Measurements from ENCODE around the gene GRK1.

The GRK1 gene

DNA sequence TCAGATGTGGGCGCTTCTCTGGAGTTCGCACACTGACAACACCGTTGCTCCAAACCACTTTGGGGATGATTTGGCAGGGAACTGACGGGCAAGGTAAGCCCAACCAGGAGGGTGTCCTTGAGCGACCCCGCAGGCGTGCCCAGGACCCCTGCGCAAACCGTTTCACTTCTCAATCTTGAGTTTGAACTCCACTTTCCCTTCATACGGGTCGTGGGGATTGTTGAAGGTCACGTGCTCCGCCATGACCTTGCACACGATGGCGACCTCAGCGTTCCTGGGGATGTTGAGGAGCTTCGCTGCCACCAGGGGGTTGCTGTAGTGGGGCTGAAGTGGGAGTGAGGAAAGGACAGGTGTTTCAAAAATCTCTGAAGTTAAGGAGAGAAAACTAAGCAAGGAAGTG, 17.8 kb upstream of the GRK1 start:
- TF ChIP-seq, protein P1, sequence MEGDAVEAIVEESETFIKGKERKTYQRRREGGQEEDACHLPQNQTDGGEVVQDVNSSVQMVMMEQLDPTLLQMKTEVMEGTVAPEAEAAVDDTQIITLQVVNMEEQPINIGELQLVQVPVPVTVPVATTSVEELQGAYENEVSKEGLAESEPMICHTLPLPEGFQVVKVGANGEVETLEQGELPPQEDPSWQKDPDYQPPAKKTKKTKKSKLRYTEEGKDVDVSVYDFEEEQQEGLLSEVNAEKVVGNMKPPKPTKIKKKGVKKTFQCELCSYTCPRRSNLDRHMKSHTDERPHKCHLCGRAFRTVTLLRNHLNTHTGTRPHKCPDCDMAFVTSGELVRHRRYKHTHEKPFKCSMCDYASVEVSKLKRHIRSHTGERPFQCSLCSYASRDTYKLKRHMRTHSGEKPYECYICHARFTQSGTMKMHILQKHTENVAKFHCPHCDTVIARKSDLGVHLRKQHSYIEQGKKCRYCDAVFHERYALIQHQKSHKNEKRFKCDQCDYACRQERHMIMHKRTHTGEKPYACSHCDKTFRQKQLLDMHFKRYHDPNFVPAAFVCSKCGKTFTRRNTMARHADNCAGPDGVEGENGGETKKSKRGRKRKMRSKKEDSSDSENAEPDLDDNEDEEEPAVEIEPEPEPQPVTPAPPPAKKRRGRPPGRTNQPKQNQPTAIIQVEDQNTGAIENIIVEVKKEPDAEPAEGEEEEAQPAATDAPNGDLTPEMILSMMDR (IDR thresholded peaks at IDR 0.05; ENCODE audit: low read depth, low read length, missing control alignments) = no peak
- no peak for DNase-seq (ENCODE audit: extremely low read depth, low read depth)

DNA sequence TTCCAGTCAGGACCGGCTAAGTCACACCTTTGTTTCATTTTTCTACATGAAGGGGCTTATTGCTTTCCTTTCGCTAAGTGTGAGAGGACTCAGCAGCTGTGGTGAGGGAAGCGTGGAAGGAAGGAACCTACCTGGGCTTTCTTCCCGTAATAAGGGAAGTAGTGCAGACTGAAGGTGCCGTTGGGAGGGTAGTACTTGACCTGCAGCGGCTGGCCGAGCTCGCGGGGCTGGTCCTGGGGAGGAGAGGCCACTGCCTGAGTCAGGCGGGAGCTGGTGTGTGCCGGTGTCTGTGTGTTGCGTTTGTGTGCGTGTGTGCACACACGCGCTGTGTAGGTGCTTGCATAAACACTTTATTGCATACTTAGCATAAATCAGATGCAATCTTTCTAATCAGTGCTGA, 16.7 kb upstream of the GRK1 start:
- no peak for DNase-seq (ENCODE audit: extremely low read depth, low read depth)

More for the DNA sequence above, 17.8 kb upstream of the GRK1 start:
- no peak overlapping the region for H3K4me3 ChIP-seq (replicated peaks; ENCODE audit: low read depth, low read length)

DNA sequence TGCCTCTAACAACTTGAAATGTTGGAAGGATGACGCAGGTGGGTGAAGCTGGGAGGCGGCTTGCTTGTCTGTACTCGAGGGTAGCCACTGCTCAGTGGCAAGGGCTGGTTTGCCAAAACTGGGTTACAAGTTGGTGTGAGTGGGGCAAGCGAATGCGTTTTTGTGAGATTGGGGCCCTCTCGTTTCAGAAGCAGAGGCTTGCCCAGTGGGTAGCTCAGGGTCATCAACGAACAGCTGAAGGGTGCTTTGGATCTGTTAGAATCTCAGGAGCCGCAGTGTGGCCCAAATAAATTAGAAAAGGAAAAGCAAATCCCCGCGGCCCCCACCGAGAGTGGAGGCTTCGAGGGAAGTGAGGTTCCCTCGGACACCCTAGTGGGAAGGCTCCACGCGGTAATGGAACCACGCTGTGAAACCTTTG, 16.3 kb upstream of the GRK1 start:
- TF ChIP-seq, protein P1 (IDR thresholded peaks at IDR 0.05; ENCODE audit: low read depth, low read length, missing control alignments) = no peak
- no peak for DNase-seq (ENCODE audit: extremely low read depth, low read depth)

More for the DNA sequence above, 16.7 kb upstream of the GRK1 start:
- H3K4me3 ChIP-seq (replicated peaks; ENCODE audit: low read depth, low read length) = no peak overlapping the region
- TF ChIP-seq, protein P1 (IDR thresholded peaks at IDR 0.05; ENCODE audit: low read depth, low read length, missing control alignments) = no peak

DNA sequence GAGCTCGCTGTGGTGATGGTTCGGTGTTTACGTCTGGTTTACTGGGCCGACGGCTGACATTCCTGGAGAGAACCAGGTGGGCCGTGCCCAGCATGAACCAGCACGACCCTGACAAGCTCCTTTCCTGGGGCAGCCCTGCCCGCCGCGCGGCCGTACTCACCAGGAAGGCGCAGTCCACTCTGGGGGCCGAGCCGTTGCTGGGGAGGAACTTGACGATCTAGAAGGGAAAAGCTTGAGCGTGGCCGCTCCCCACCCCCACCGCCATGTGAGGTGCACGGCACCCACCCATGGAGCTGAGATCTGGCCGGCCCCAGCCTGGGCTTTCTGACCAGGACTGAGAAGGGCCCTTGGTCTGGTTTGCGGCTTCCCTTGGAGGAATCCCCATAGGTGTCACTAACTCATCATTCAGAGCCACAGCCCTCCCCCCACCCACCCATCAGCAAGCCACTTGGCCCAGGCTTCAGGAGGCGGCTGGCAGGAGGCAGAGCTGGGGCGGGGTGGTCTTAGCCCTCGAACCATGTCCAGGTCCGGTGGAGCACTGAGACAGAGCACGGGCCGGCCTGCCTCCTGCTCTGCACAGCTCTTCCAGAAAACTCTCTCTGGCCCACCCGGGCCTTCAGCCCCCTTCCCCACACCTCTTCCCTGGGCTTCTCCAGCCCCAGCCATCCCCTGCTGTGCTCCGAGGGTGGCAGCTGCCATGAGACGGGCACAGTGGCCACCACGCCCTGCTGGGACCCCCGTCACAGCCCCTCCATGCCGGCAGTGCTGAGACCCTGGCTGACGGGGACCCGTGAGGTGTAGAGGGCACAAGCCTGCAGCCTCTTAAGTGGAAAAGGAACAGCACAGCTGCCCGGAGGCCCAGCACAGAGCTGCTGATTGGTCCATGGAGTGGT, 15.3 kb upstream of the GRK1 start:
- TF ChIP-seq, protein P1 (IDR thresholded peaks at IDR 0.05; ENCODE audit: low read depth, low read length, missing control alignments) = no peak
- no peak overlapping the region for H3K4me3 ChIP-seq (replicated peaks; ENCODE audit: low read depth, low read length)
- no peak for DNase-seq (ENCODE audit: extremely low read depth, low read depth)

More for the DNA sequence above, 16.3 kb upstream of the GRK1 start:
- H3K4me3 ChIP-seq (replicated peaks; ENCODE audit: low read depth, low read length) = no peak overlapping the region

DNA sequence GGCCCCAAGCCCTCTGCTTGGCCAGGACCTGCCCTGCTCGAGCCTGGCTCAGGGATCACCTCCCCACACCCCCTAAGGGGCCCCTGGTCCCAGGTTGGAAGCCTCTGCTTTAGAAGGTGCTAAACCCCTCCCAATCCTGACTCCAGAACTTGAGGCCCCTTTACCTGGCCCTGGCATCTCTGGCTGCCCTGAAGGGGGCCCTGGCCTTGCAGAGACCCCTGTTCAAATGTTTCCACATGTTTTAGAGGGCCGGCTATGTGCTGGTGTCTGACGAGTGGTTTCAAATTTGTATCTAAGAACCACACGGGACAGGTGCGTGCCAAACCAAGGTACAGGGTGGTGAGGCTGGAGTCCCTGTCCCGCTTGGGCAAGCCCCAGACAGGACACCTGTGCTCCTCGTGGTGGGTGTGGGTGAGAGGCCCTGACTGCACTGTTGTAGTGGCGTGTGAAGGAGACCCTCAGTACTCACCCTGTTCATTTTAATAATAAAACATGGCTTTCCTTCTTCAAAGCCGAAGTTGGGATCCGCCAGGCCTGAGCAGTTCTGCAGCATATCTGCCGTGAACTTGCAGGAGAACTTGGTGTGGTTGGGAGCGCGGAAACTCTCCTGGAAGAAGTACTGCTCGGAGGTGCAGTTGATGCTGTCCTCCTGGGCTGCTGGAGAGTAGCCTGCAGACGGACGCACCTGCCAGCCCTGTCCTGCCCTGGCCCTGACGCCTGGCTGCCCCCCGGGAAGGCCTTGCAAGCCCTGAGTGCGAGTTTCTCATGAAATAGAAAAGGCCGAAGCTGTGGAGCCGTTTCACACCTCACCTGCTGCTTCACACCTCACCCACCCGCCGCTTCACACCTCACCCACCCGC, 14.4 kb upstream of the GRK1 start:
- H3K4me3 ChIP-seq (replicated peaks; ENCODE audit: low read depth, low read length) = no peak overlapping the region
- TF ChIP-seq, protein P1 (IDR thresholded peaks at IDR 0.05; ENCODE audit: low read depth, low read length, missing control alignments) = no peak
- DNase-seq (ENCODE audit: extremely low read depth, low read depth) = no peak

DNA sequence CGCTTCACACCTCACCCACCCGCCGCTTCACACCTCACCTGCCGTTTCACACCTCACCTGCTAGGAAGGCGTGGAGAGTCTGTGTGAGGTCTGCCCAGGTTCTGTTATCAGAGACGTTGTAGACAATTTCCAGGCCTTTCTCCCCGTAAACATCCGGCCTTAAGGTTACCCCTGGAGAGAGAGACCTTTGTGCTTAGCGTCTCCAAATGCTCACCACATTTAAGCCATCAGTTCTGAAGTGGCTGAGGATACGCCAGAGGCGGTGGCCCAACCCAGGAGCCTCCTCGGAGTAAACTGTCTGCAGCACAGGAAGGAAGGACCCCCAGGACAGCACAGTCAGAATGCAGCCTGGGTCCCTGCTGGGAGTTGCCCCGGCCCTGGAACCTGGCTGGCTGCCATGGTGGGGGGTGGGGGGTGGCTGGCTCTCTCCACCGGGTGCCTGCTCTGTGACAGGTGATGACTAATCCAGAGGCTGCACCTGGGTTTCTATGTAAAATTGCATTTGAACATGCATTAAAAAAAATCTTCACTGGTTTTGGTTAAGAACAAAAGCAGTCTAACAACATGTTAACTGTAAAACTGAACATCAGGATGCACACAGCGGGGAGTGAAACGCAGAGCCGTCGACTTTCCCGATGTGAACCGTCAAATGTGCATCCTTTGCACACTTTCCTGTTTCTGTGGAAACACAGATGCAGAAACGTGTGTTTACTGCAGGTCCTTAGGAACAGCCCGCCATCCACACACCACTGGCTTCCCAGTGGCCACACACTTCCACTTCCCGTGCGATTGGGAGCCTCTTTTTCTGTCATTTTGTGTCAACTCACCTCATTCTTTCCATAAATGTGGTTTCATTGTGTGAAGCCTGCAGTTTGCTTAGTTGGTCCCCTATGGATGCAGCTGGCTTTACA, 13.5 kb upstream of the GRK1 start:
- H3K4me3 ChIP-seq (replicated peaks; ENCODE audit: low read depth, low read length) = no peak overlapping the region
- TF ChIP-seq, protein P1 (IDR thresholded peaks at IDR 0.05; ENCODE audit: low read depth, low read length, missing control alignments) = no peak
- no peak for DNase-seq (ENCODE audit: extremely low read depth, low read depth)
